ENCODE results near the gene PHKB. TPM values are rescaled to one million over a fixed set of nuclear protein-coding genes. Genes with fewer than 3 reads are reported as not detected.

The PHKB gene
- total and polyA plus RNA-seq, 2 of the 8 experiments (the other 6 are each of a cell fraction or from before 2014, with no cell fraction given), result 18.6 to 38.3 TPM

GRCh38 chr16:47446431-47446830, 14.7 kb upstream of the PHKB start:
- Histone ChIP-seq H3K9me3 (ENCODE audit: insufficient read depth in 2 of 2, low read depth in 1 of 2, low read length in 1 of 2) (no peaks in the 10 kb centered on the region), H3K4me3 (ENCODE audit: extremely low read depth in 1 of 4, insufficient read depth in 2 of 4, low read depth in 3 of 4, low read length in 4 of 4) (no peak overlapping the region), H3K18ac (ENCODE audit: extremely low read depth, low read length) (no peak overlapping the region), H2BK15ac (ENCODE audit: low read length) (no peak overlapping the region), H2BK12ac (ENCODE audit: low read depth, low read length) (no peak overlapping the region), H3K23me2 (ENCODE audit: low read depth, low read length) (no peaks in the 10 kb centered on the region), H3K36me3 (ENCODE audit: control insufficient read depth in 2 of 4, insufficient read depth in 4 of 4, low read length in 3 of 4) (peaks cover 0 to 10% (median 2%) of the 10 kb centered on the region in 4 experiments; a peak in 4 of 8 replicates), H2BK20ac (ENCODE audit: low read length) (no peak overlapping the region), H2AFZ (ENCODE audit: low read length) (no peak overlapping the region), H3K79me1 (ENCODE audit: low read depth, low read length) (no peaks in the 10 kb centered on the region; the same call in 1 of the 2 replicates), H3K56ac (replicated peaks; ENCODE audit: insufficient read length, low read depth, low read length) (no peak overlapping the region), H4K91ac (replicated peaks; ENCODE audit: insufficient read length, low read length) (no peak overlapping the region), H3K14ac (ENCODE audit: insufficient read length) (no peak overlapping the region), H3K4ac (replicated peaks; ENCODE audit: insufficient read length, low read depth, low read length) (no peak overlapping the region), H4K8ac (ENCODE audit: extremely low read depth, insufficient read depth, low read length) (no peak overlapping the region), H2BK120ac (replicated peaks; ENCODE audit: low read depth, low read length) (no peak overlapping the region), H2AK5ac (ENCODE audit: low read depth, low read length) (no peak overlapping the region), H3K27ac (ENCODE audit: low read depth, low read length) (no peak overlapping the region), H3K27me3 (replicated peaks in 1 of 4; ENCODE audit: control insufficient read depth in 3 of 4, extremely low read depth in 1 of 4, insufficient read depth in 3 of 4, low read length in 3 of 4) (no peaks in the 10 kb centered on the region), H2BK5ac (ENCODE audit: low read depth, low read length) (no peak overlapping the region), H4K5ac (ENCODE audit: insufficient read length, low read depth, low read length) (no peak overlapping the region), H3K9ac (replicated peaks in 1 of 4; ENCODE audit: extremely low read depth in 1 of 4, low read depth in 3 of 4, low read length in 3 of 4) (no peak overlapping the region), H3K79me2 (ENCODE audit: control insufficient read depth in 1 of 2, insufficient read depth in 2 of 2, low read length in 2 of 2) (no peaks in the 10 kb centered on the region), H3K4me1 (replicated peaks in 1 of 4; ENCODE audit: control insufficient read depth in 3 of 4, insufficient read depth in 4 of 4, low read length in 3 of 4) (no peaks in the 10 kb centered on the region), H4K20me1 (replicated peaks in 1 of 2; ENCODE audit: control insufficient read depth in 1 of 2, insufficient read depth in 2 of 2, low read length in 2 of 2) (no peaks in the 10 kb centered on the region), H3K4me2 (ENCODE audit: insufficient read depth in 1 of 2, low read depth in 2 of 2, low read length in 2 of 2) (no peak overlapping the region), H3K23ac (ENCODE audit: insufficient read length) (no peak overlapping the region)
- no peak for DNase-seq (ENCODE audit: low read depth in 1 of 2, low spot score in 2 of 2)
- ChIA-PET POLR2A (ENCODE audit: partially characterized antibody) (interaction anchor here (0.6 to 1.1 kb wide), 2 partner anchors 9 to 49 kb away, joined by 4 read pairs; no protein-coding TSS in a partner anchor), CTCF (ENCODE audit: partially characterized antibody) (interaction anchor here (0.6 to 2.6 kb wide), 3 partner anchors 21 to 671 kb away, joined by 3 to 5 read pairs (median 3); no protein-coding TSS in a partner anchor)
- WGBS, 2 experiments (ENCODE audit: extremely low coverage in 1 of 2, insufficient coverage in 1 of 2, insufficient read length in 1 of 2, insufficient replicate concordance in 2 of 2, low coverage in 1 of 2, low lambda C conversion rate in 2 of 2, missing lambda C conversion rate in 1 of 2), result 92% methylated on average over 3 of the region's 3 CpGs; no CpG with 5 or more reads in 1 of the 2 experiments
- FAIRE-seq, result no peak
- TF ChIP-seq SIX5 (IDR thresholded peaks at IDR 0.05; ENCODE audit: low read depth, low read length) (no peak), NRF1 (IDR thresholded peaks at IDR 0.05; ENCODE audit: low read depth, low read length) (no peak), SAP30 (IDR thresholded peaks at IDR 0.05; ENCODE audit: insufficient read depth, insufficient replicate concordance, low read length) (no peak), SP2 (IDR thresholded peaks at IDR 0.05; ENCODE audit: low read length) (no peak), TAF7 (optimal IDR thresholded peaks at IDR 0.05; ENCODE audit: borderline replicate concordance, low read depth, low read length) (no peak), HDAC6 (IDR thresholded peaks at IDR 0.05; ENCODE audit: low read depth, low read length) (no peak), CREB1 (IDR thresholded peaks at IDR 0.05) (no peak), NANOG (IDR thresholded peaks at IDR 0.05; ENCODE audit: insufficient read depth, low read depth, low read length, poor library complexity, severe bottlenecking) (no peak), SP4 (IDR thresholded peaks at IDR 0.05; ENCODE audit: low read length) (no peak), POLR2AphosphoS5 (IDR thresholded peaks at IDR 0.05; ENCODE audit: low read depth, low read length) (no peak), CBX8 (IDR thresholded peaks at IDR 0.05; ENCODE audit: borderline replicate concordance, low read depth, low read length) (no peak), HDAC2 (IDR thresholded peaks at IDR 0.05; ENCODE audit: borderline replicate concordance in 1 of 2, low read depth in 2 of 2, low read length in 2 of 2) (no peak), PHF8 (conservative IDR thresholded peaks at IDR 0.05; ENCODE audit: low read depth, low read length) (no peak), JUND (IDR thresholded peaks at IDR 0.05; ENCODE audit: low read length) (no peak), BACH1 (IDR thresholded peaks at IDR 0.05; ENCODE audit: low read length) (no peak)

Data from H1 (cell line).